COLO668 (cell line): ENCODE data around the gene ATL1.
"Not testable (repeated sequence)": the region's sequence is repeated elsewhere in the genome, so short reads cannot be mapped to it uniquely, and the experiment has no call there.

ENCODE experiments used
- DNase-seq: peaks from one replicate; lab custom pipeline; 2025; ENCODE audit not compliant: unreplicated experiment; lab: John Stamatoyannopoulos, UW

The ATL1 gene

DNA sequence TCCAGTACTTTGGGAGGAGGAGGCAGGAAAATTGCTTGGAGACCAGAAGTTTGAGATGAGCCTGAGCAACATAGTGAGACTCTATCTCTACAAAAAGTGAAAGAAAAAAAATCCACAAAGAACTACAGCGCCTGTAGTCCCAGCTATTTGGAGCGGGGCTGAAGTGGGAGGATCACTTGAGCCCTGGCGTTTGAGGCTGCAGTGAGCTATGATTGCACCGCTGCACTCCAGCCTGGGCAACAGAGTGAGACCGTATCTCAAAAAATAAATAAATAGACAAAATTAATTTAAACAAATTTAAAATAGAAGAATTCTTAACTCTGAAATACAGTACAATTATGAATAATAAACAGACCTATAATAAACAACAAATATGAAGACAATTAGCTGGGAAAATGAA, 40.9 kb downstream of the ATL1 start:
- DNase-seq: no peak

DNA sequence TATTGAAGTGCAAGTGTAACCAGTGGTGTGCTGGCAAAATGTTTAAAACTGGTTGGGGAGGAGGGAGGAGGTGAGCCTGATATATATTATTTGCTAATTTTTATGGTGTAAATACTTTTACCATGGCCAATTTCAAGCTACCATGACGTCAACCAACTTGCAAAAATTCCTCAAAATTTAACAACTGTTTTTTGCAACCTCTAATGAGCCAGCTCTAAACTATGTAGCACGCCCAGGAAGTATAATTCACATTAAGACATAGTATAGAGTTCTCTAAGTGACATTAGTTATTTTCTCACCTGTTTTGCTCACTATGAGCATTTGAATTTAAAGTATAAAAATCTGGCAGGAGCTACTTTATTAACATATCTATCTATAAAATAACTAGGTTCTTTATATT, 41.4 kb downstream of the ATL1 start:
- no peak for DNase-seq

DNA sequence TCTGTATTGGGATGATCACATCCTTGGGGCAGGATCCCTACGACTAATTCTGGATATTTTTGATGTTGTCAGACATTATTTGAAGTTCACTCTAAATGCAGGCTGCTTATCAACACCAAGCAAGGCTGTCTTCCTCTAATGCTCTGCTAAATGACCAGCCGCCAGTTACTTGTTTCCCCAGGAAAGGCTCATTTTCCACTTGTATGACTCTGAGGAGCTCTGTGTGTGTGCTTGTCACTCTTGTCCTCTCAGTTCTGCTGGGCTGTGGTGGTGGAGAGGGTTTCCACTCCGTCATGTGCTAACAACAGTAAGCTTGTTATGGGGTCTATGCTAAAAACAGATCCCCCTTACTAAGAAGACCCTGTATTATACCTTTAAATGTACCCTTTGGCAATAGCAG, 42.1 kb downstream of the ATL1 start:
- no peak for DNase-seq

DNA sequence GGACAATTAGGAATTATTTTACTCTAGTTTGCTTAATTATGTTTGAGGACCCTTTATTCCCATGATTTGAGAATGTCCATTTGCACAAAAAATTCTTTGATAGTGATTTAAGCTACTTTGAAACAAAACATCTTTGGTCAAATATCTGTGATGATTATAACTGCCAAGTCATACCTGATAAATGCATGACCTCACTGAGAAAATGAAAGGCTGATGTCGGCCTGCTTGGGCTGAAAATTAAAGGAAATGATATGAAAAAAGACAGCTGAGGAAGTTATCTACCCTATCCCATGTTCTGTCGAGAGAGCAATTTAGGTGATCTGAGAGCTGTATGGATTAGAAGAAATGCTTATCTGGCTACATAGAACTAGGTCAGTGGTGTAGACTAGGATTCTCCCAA, 43.6 kb downstream of the ATL1 start:
- no peak for DNase-seq

DNA sequence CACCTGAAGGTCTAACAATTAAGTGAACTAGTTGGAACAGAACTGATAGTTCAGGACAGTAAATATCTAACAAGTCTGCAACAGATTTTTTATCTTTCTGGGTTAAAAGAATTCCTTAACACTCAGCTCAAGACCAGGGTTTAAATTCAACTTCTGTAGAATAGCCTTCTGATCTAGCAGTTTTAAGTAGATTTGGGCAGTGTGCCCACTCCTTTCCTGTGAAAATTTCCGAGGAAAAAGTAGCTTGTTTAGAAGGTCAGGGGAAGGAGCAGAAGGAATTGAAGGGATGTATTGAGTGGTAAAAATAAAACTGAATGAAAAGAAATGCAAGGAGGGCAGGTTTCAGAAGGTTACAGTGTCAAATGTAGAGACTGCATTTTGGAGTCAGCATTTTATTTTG, 45.8 kb downstream of the ATL1 start:
- DNase-seq: no peak

DNA sequence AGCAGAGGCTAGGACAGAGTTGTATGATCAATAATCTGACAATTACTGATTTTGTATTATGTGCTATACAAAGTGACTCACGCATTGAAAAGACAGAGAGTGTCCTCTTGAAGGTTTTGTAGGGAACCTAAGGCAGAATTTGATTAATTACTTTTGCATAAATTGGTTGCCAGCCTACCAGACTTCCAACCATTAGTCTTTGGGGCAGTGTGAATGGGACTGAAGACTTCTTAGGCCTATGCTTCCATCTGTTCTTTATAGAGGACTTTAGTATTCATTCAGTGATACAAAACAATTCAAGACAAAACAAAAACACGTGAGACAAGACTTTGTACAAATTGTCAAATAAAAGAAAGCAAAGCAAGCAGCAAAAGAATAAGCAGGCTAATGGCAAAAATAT, 46.5 kb downstream of the ATL1 start:
- no peak for DNase-seq

DNA sequence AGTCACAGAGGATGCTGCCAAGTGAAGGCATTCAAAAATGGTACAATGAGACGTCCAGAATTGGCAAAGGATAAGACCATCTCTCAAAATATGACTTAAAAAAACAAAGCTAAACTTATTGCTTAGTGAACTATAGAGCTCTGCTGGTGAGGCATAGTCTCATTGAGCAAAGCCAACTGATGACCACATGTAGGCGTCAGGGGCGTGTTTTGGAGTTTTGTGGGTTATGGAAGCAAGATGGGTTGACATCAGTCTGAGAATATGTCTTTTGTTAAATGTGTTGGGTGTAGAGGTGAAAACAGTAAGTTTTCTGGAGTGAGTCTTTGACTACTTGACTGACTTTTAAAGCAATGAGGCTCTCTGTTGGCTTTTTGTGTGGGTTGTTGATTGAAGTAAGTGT, 47.2 kb downstream of the ATL1 start:
- DNase-seq: no peak

DNA sequence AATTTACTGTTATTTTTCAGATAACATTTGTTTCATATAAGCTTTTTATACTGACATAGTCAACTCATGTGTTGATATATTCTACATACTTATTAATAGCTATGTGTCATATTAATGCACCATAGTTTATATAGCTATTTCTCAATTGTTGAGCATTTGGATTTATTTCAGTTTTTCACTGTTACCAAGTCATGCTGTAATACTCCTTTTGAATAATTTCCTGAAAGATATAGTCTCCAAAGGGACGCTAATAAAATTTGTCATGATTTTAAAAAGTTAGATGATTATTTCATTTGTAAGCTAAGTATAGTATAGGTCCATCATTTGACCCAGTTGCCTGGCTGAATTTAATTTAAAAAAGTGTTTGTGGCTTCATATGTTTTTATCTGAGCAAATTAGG, 47.8 kb downstream of the ATL1 start:
- no peak for DNase-seq

DNA sequence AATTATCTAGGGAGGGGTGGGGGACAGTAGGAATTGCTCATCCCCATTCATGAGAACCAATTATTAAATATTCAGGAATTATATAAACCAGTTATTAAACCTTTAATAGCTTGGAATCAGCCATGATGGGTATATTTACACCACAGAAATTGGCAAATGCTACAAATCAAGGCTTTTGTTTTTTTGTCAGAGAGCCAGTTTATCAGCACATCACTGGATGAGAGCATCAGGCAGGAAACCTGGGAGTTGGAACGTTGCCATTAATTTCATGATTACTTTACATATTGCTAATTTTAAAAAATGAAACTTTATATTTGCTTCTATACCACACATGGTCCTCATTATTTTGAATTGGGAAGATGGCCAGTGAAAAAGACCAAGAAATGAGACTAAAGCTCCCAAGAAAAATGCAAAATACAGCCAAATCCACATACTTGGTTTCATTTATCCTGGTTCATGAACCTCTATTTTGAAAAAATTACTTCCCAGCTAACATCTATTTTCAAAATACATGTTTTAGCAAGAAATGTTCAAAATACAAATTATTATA, 48.4 kb downstream of the ATL1 start:
- no peak for DNase-seq

DNA sequence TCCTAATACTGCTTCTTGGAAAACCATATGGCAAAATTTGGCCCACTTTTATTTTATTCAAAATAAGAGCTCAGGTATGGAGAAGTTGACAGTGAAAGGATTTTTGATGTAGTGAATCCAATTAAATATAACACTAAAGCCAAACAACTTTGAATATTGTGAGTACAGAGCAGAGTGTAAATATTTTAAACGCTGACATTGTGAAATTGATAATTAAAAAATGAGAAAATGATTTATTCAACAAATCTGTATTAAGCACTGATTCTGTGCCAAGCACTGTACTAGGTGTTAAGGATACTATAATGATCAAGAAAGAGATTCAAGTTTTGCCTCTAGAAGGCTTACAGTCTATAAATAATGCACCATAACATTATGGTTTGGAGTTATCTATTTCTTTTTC, 50.5 kb downstream of the ATL1 start:
- no peak for DNase-seq

DNA sequence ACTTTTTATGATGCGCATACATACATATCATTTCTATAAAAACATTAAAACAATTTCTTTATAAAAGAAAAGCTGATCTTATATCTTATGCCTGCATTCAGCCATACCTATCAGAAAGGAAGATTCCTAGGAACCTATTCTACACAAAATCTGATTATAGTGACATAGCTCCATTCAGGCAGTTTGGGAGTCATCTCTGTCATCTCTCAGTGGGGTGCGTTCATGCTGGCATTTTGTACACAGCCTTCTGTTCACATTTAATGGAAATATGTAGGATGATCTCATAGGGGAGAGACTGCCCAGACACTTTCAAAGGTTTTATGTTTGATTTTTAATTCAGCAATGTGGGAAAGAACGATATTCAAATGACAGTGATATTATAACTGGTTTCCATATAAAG, 52.9 kb downstream of the ATL1 start:
- DNase-seq: no peak

DNA sequence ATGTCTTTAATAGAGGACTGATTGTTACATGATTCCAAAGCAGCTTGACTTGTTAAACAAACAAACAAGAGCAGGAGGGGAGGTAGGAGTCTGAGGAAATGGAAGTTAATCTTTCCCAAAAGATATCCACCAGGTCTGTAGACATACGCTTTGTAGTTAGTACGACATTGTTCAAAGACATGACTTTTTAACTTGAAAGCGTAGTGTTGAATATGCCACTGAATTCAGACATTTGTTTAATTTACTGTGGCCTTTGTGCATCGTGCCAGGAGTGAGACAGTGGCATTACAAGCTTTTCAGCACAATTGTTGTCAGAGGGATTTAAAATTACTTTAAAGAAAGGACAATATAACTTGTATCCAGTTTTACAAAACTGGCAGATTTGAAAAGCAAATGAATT, 55.1 kb downstream of the ATL1 start:
- no peak for DNase-seq

DNA sequence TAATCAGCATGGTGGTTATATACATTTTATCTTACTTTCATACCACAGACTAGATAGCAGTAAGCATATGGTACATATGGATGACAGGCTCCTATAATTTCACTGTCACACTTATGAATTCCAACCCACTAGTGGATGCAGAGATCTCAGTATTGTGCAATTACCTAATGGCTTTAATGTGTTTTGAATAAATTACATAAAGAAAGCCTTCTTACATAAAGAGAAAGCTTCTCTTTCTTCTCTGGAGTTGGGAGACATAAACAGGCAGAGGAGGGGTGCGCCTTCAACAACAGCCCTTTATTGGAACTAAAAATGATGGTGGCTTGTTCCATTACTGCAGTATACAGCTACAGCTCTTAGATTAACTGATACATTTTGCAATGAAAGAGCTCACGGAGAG, 55.6 kb downstream of the ATL1 start:
- DNase-seq: no peak

DNA sequence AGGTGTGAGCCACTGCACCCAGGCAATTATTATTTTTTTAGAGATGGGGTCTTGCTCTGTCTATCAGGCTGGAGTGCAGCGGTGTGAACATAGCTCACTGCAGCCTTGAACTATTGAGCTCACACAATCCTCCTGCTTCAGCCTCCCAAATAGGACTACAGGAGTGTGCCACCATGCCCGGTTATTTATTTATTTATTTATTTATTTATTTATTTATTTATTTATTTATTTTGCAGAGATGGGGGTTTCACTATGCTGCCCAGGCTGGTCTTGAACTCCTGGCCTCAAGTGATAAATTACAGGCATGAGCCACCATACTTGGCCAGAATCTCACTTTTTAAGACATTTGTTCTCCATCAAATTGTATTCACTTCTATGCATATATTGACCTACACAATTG, 56.3 kb downstream of the ATL1 start:
- DNase-seq: no peak

DNA sequence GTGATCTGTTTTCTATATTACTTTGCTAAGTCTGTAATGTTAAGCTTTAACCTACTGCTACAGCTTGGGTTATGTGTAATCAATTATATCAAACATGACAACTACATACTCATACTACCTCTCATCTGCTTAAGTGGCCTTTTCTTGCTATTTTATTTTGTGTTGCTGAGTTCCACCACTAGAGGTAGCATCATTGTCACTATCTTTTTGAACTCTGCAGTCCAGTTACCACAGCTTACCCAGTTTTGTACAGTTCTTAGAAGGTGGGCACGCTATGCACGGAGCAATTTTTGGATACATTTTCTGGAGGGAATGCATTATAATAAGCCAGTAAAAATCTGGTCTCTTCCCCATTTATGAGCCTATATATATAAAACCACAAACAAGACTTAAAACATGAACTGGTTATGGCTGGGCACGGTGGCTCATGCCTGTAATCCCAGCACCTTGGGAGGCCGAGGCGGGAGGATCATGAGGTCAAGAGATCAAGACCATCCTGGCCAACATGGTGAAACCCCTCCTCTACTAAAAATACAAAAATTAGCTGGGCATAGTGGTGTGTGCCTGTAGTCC, 59.7 kb downstream of the ATL1 start:
- no peak for DNase-seq

DNA sequence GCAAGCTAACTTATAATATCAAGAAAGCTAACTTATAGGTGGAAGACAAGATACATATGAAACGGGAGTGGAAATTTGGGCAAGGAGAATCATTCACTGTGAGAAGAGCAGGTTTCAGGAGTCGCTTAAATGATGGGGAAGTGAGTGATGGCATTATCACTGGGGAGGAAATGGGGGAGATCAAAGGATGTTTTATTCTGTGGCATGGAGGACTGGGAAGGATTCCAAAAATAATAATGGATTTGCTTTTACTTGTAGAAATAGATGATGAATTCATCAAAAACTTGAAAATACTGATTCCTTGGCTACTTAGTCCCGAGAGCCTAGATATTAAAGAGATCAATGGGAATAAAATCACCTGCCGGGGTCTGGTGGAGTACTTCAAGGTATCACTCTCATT, 60.4 kb downstream of the ATL1 start:
- DNase-seq: no peak

DNA sequence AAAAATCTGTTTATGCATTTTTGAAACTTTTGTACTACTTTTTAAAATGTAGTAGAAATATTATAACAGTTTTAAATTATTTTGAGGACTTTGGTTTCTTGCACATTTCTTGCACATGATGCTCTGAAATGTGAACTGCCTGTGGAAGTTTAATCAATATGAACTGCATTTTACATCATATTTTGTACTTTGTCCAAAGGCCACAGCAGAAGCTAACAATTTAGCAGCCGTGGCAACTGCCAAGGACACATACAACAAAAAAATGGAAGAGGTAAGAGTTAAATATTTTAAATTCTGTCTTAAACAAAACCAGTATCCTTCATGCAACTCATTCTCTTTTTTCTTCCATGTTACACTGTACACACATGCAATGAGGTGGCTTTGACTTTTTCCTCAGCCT, 63.0 kb downstream of the ATL1 start:
- DNase-seq: no peak

DNA sequence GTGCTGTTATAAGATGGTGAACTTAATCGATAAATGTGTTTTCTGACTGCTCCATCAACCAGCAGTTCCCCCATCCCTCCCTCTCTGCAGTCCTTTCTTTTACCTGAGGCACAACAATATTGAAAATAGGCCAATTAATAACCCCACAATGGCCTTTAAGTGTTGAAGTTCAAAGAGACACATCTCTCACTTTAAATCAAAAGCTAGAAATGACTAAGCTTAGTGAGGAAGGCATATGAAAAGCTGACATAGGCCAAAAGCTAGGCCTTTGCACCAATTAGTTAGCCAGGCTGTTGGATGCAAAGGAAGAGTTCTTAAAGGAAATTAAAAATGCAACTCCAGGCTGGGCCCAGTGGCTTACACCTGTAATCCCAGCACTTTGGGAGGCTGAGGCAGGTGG, 64.5 kb downstream of the ATL1 start:
- DNase-seq: no peak

DNA sequence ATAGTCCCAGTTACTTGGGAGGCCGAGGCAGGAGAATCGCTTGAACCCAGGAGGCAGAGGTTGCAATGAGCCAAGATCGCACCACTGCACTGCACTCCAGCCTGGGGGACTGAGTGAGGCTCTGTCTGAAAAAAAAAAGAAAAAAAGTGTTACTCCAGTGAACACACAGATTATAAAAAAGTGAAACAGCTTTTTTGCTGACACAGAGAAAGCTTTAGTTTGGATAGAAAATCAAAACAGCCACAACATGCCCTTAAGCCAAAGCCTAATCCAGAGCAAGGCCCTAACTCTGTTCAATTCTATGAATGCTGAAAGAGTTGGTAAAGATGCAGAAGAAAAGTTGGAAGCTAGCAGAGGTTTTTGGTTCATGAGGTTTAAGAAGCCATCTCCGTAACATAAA, 65.0 kb downstream of the ATL1 start:
- not testable (repeated sequence) for DNase-seq

DNA sequence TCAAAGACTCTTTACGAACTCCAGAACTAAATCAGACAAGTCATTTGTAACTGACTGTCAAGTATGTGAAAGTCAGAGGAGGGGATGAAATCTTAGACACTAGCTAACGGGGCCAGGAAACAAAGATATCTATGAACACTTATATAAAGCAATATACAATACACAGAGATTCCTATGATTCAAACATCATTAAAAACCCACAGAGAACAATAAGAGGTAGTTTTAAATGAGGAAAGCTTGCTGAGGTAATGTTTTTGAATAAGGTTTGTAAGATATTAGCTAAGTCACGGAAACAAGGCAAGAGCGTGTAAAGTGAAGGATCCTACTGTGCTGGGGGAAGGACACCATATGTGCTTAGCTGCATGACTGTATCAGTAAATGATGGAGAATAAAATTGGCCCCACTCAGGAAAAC, 71.5 kb downstream of the ATL1 start:
- no peak for DNase-seq

DNA sequence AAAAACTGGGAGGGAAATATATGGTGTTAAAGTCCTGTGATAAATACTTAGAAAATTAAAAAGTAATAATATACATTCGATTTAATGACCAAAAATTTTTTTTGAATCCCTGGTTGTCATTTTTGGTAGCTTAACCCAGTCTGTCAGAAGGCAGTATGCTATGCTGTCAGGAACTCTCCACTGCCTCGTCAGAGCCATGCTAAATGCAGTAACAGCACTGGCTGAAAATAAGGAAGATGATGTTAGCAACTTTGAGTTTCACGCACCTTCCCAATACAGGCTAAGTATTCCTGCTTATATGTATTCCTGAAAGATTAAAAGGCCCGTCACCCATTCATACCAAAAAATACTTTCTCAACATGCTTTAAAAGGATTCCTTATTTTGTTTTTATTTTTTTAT, 74.0 kb downstream of the ATL1 start:
- no peak for DNase-seq

DNA sequence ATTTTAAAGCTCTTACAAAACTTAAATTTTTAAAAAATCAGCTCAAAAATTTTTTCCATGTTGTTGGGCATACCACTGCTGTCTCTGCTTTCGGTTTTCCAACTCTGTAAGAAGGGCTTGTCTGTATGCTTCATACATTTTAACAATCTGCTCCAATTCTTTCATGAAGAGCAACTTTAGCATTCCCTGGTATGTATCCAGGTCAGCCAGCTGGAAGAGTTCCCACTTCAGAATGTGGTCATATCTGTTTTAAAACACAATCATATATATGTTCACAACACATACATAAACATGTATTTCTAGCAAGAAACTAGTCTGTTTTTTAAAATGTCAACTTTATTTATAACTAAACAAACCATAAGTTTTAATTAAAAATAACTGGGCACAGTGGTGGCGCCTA, 75.2 kb downstream of the ATL1 start:
- no peak for DNase-seq

DNA sequence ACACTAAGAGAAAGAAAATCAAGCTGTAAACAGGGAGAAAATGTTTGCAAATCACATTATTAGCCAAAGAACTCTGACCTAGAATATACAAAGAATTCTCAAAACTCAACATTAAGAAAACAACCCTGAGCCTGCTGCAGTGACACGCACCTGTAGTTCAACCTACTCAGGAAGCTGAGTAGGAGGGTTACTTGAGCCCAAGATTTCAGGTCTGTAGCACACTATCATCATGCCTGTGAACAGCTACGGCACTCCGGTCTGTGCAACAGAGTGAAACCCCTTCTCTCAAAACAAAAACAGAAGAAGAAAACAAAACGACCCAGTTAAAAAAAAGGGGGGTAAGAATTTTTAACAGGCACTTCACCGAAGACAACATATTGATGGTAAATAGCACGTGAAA, 87.3 kb downstream of the ATL1 start:
- no peak for DNase-seq

DNA sequence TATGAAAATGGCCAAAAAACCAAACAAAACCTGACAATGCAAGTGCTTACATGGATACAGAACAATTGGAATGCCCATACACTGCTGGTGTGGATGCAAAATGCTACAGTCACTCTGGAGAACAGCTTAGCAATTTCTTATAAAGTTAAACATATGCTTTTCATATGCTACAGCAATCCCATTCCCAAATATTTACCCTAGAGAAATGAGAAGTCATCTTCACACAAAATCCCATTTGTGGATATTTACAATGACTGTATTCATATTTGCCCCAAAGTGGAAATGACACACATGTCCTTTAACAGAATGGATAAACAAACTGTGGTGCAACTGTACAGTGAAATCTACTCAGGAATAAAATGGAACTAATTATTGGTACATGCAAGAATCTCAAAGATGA, 87.8 kb downstream of the ATL1 start:
- no peak for DNase-seq
